Measurements from ENCODE around the gene CAMTA1. TPM values are rescaled to one million over a fixed set of nuclear protein-coding genes. Genes with fewer than 3 reads are reported as not detected.
A peak's percentile ranks its signal among the peaks of the same experiment; 100 is the strongest.

The CAMTA1 gene
- total and polyA plus RNA-seq, 9 of the 15 experiments (the other 6 are each of a cell fraction or from before 2014, with no cell fraction given): 43.9 to 161 (median 65.9) TPM

GRCh38 chr1:6911021-6911941, 126.0 kb downstream of the CAMTA1 start (continued):
- TF ChIP-seq, protein P1, sequence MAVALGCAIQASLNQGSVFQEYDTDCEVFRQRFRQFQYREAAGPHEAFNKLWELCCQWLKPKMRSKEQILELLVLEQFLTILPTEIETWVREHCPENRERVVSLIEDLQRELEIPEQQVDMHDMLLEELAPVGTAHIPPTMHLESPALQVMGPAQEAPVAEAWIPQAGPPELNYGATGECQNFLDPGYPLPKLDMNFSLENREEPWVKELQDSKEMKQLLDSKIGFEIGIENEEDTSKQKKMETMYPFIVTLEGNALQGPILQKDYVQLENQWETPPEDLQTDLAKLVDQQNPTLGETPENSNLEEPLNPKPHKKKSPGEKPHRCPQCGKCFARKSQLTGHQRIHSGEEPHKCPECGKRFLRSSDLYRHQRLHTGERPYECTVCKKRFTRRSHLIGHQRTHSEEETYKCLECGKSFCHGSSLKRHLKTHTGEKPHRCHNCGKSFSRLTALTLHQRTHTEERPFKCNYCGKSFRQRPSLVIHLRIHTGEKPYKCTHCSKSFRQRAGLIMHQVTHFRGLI (CRISPR knock-in tag; IDR thresholded peaks at IDR 0.05): no peak
- no peak for TF ChIP-seq GTF2E2 (tag; IDR thresholded peaks at IDR 0.05)
- peak; percentile 57; the same call in 1 of the 2 replicates for TF ChIP-seq SOX6 (IDR thresholded peaks at IDR 0.05)
- no peak for TF ChIP-seq ZNF408 (CRISPR knock-in tag; IDR thresholded peaks at IDR 0.05; ENCODE audit: low read depth)
- TF ChIP-seq ZBTB11 (CRISPR knock-in tag; IDR thresholded peaks at IDR 0.05): no peak
- no peak for TF ChIP-seq ZNF644 (tag; IDR thresholded peaks at IDR 0.05; ENCODE audit: low read depth)
- TF ChIP-seq SRSF7 (optimal IDR thresholded peaks at IDR 0.05; ENCODE audit: low read depth, low read length): no peak
- no peak for TF ChIP-seq HMGXB4 (CRISPR knock-in tag; IDR thresholded peaks at IDR 0.05)
- TF ChIP-seq POLR2A (conservative IDR thresholded peaks at IDR 0.05): no peak
- no peak for TF ChIP-seq IRF2 (CRISPR knock-in tag; IDR thresholded peaks at IDR 0.05)
- TF ChIP-seq MAZ (CRISPR knock-in tag; conservative IDR thresholded peaks at IDR 0.05 in 1 of 2, IDR thresholded peaks at IDR 0.05 in 1 of 2): 0 out of 4 replicates have a peak, but pooled peaks of 1 of the 2 experiments have one; percentile 24
- peak; percentile 41; the same call in 1 of the 2 replicates for TF ChIP-seq TCF3 (CRISPR knock-in tag; IDR thresholded peaks at IDR 0.05)
- no peak for TF ChIP-seq THAP7 (CRISPR knock-in tag; IDR thresholded peaks at IDR 0.05)
- TF ChIP-seq CBFA2T3 (IDR thresholded peaks at IDR 0.05): peak; percentile 58
- no peak for TF ChIP-seq ZZZ3 (IDR thresholded peaks at IDR 0.05)
- TF ChIP-seq ZNF165 (CRISPR knock-in tag; IDR thresholded peaks at IDR 0.05; ENCODE audit: borderline replicate concordance): 0 out of 2 replicates have a peak, but pooled peaks have one; percentile 59
- TF ChIP-seq TGIF2 (CRISPR knock-in tag; IDR thresholded peaks at IDR 0.05): no peak
- TF ChIP-seq NR2F6 (CRISPR knock-in tag; IDR thresholded peaks at IDR 0.05): peak; percentile 11; the same call in 1 of the 2 replicates
- no peak for TF ChIP-seq MYC (IDR thresholded peaks at IDR 0.05; ENCODE audit: low read depth, low read length)
- 0 out of 2 replicates have a peak, but pooled peaks have one; percentile 3 for TF ChIP-seq MYC (CRISPR knock-in tag; IDR thresholded peaks at IDR 0.05; ENCODE audit: borderline replicate concordance, low read depth)
